Ascending aorta (tissue), 2 donors: Measurements from ENCODE around the gene ARID5A. TPM values are rescaled to one million over a fixed set of nuclear protein-coding genes. Genes with fewer than 3 reads are reported as not detected.

Source experiments
- DNase-seq, 2 donors: peaks; one replicate each; pipeline ENCODE4 v3.0.0-alpha.2; 2019; ENCODE audit warnings: low spot score in 2 of 2
- H3K27ac ChIP-seq, 2 donors: fragments of 200-600 bp; sonication (generic); one replicate each; pipeline ENCODE4 v1.5.1; 2016 to 2017; ENCODE audit warnings: mild to moderate bottlenecking in 1 of 2
- H3K27me3 ChIP-seq: fragments of 200-600 bp; sonication (generic); one replicate; pipeline ENCODE4 v1.5.1; 2017
- H3K36me3 ChIP-seq, 2 donors: fragments of 200-600 bp; sonication (generic); one replicate each; pipeline ENCODE4 v1.5.1; 2016
- H3K4me1 ChIP-seq, 2 donors: fragments of 200-600 bp; sonication (generic); one replicate each; pipeline ENCODE4 v1.5.1; 2016 to 2017; ENCODE audit warnings: mild to moderate bottlenecking in 1 of 2
- H3K4me3 ChIP-seq, 2 donors: fragments of 200-600 bp; sonication (generic); one replicate each; pipeline ENCODE4 v1.5.1; 2016 to 2017; ENCODE audit warnings: mild to moderate bottlenecking in 1 of 2
- H3K9me3 ChIP-seq, 2 donors: fragments of 200-600 bp; sonication (generic); one replicate each; pipeline ENCODE4 v1.5.1; 2016
- intact Hi-C: fragments of 100-400 bp; cut with DNase I; formaldehyde crosslinking; loops from one replicate; pipeline ENCODE4 v1.15.1; 2023
- total RNA-seq: library from RNA; depleted of rRNA; stranded (reverse); fragments of >200 nt; gene quantifications from one replicate; pipeline ENCODE4 v1.1.0, GENCODE V29; 2016
- TF ChIP-seq, protein P1 (sequence below), 3 experiments: fragments of 200-600 bp in 2 of 3; fragments of 450-650 bp in 1 of 3; sonication (generic) in 2 of 3; IDR thresholded peaks; one replicate each; pipeline ENCODE4 v1.5.1; 2016 to 2019; ENCODE audit warnings: antibody characterized with exemption in 3 of 3, mild to moderate bottlenecking in 1 of 3, moderate library complexity in 1 of 3

ARID5A gene
- total RNA-seq, 1 donor from 2014 or later = 267 TPM

DNA sequence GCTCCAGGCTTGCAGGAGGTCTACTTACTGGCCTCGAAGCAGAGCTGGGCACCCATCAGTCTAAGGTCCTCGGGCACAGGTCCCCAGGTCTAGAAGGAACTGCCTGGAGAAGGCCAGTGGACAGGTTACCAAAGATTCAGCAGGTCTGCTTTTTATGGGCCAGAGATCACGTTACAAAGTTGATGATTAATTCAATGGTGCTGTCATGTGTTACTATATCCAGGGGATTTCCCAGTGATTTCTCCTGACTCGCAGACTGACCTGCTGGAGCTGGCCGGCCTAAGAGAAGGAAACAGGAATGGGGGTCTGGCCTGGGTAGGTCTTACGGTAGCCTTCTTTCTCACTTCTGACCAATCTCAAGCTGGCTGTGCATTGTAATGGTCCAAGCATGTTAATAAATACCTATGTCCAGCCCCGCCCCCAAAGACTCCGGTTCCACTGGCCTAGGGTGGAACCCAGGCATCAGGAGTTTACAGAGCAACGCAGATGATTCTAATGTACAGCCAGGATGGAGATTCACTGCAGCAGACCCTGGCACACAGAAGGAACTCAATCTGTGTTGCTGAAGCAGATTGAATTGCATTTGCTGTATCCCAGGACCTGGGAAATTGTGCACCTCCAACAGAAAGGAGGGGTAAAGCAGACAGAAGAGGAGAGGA lies 31.2 kb upstream of the ARID5A start, which contains the start of gene NEURL3:
Gene NEURL3, minus strand, starts transcription at position 127 of the 659 bp plus-strand sequence. Its CDS starts 71 bp downstream, at position 56.
- H3K27ac ChIP-seq = no peak within 1 kb of the TSS
- DNase-seq = peak in 1 of 2 donors; percentile 56
- intact Hi-C loops = loop anchor here (5.0 kb wide), 1 partner anchor 33 kb away; no protein-coding TSS in a partner anchor
- H3K4me3 ChIP-seq = no peak within 1 kb of the TSS
- TF ChIP-seq, protein P1, sequence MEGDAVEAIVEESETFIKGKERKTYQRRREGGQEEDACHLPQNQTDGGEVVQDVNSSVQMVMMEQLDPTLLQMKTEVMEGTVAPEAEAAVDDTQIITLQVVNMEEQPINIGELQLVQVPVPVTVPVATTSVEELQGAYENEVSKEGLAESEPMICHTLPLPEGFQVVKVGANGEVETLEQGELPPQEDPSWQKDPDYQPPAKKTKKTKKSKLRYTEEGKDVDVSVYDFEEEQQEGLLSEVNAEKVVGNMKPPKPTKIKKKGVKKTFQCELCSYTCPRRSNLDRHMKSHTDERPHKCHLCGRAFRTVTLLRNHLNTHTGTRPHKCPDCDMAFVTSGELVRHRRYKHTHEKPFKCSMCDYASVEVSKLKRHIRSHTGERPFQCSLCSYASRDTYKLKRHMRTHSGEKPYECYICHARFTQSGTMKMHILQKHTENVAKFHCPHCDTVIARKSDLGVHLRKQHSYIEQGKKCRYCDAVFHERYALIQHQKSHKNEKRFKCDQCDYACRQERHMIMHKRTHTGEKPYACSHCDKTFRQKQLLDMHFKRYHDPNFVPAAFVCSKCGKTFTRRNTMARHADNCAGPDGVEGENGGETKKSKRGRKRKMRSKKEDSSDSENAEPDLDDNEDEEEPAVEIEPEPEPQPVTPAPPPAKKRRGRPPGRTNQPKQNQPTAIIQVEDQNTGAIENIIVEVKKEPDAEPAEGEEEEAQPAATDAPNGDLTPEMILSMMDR (IDR thresholded peaks at IDR 0.05) = no peak
- peaks cover 8 to 15% of the 10 kb centered on the region in 2 donors for H3K4me1 ChIP-seq
- H3K9me3 ChIP-seq = no peaks in the 10 kb centered on the region
- H3K27me3 ChIP-seq = no peaks in the 10 kb centered on the region
- no peaks in the 10 kb centered on the region for H3K36me3 ChIP-seq

DNA sequence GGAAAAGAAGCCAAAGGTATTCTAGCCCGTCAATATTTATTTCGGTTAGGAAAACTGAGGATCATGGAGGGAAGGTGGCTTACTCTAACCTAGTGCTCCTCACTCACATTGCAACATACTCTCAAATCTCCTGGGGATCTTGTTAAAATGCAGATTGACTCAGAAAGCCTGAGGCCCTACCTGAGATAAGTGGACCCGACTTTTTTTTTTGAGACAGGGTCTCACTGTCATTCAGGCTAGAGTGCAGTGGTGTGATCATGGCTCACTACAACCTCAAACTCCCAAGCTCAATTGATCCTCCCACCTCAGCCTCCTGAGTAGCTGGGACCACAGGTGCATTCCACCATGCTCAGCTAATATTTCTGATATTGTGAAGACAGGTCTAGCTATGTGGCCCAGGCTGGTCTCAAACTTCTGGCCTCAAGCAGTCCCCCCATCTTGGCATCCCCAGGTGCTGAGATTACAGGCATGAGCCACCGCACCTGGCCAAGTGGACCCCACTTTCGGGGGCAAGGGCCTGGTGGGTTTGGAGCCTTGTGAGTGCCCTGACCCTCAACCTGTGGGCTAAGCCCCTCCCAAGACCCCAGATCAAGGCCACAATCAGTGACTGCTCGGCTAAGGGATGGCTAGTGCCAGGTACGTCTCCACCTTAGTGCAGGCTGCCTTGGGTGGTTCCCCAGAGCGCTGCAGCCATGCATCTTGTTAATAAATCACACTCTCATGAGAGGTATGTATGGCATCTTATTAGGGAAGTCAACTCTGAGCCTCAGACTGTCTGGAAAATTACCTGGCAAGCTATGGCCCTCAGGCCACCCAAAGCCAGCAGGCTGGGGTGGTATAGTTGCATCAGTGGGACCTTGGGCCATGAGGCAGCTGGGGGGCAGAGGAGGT lies 30.3 kb upstream of the ARID5A start:
- intact Hi-C loops = loop anchor here (5.0 kb wide), 1 partner anchor 34 kb away; no protein-coding TSS in a partner anchor
- peak in 1 of 2 donors; percentile 62 for DNase-seq
- TF ChIP-seq, protein P1 (IDR thresholded peaks at IDR 0.05) = no peak
- no peaks in the 10 kb centered on the region for H3K27me3 ChIP-seq
- peaks cover 8 to 15% of the 10 kb centered on the region in 2 donors for H3K4me1 ChIP-seq
- no peak overlapping the region for H3K27ac ChIP-seq
- H3K9me3 ChIP-seq = no peaks in the 10 kb centered on the region
- no peak overlapping the region for H3K4me3 ChIP-seq
- no peaks in the 10 kb centered on the region for H3K36me3 ChIP-seq

DNA sequence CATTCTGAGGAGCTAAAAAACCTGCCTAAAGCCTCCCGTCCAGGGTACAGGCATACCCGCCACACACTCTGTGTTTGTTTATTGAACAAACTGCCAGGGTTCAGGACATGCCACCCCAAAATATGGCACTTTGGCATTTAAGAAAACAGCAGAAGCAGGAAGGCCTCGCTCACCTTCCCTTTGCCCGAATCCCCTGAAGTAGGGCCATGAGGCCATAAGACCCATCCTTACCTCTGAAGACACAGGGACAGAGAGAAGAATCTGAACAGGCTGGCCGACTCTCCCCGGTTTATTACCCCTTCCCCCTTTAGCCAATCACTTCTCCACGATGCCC lies 29.7 kb upstream of the ARID5A start:
- H3K4me1 ChIP-seq = peaks cover 8 to 15% of the 10 kb centered on the region in 2 donors
- H3K36me3 ChIP-seq = no peaks in the 10 kb centered on the region
- intact Hi-C loops = loop anchor here (5.0 kb wide), 1 partner anchor 35 kb away; no protein-coding TSS in a partner anchor
- no peaks in the 10 kb centered on the region for H3K27me3 ChIP-seq
- TF ChIP-seq, protein P1 (IDR thresholded peaks at IDR 0.05) = no peak
- no peaks in the 10 kb centered on the region for H3K9me3 ChIP-seq
- peak in 1 of 2 donors; percentile 39 for DNase-seq
- H3K4me3 ChIP-seq = no peak overlapping the region
- no peak overlapping the region for H3K27ac ChIP-seq

DNA sequence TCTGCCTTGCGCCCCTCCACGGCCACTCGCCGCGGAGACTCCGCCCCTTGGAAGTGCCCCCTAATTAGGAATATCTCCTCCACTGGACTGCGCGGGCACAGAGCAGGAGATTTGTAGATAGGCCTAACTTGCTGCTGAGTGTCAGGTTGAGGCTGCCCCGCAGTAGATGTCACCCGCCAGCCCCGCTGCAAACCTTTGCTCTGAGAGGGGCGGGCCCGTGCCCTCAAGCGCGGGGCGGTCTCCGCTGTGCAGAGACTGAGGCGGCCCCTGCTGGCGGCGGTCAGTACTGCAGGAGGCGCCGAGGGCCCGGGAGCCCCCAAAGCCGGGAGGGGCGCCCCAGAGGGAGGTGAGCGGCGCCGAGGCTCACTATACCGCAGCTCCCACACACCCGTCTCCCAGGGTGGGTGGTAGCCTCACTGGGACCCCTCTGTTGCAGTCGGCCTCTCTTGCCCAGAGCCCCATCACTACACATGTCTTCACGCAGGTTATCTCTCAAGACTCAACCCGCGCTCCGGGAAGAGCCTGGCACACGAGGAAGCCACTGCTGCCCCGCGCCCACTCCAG lies 28.5 kb upstream of the ARID5A start:
- H3K9me3 ChIP-seq = no peaks in the 10 kb centered on the region
- peaks cover 8 to 15% of the 10 kb centered on the region in 2 donors for H3K4me1 ChIP-seq
- no peaks in the 10 kb centered on the region for H3K27me3 ChIP-seq
- H3K4me3 ChIP-seq = peak overlapping the region; percentile 43 to 58
- peak in 1 of 2 donors; percentile 89 for DNase-seq
- H3K36me3 ChIP-seq = no peaks in the 10 kb centered on the region
- intact Hi-C loops = loop anchor here (2.0 to 5.0 kb wide), 5 partner anchors 19 to 363 kb away; partner anchors contain the start of genes DUSP2 and STARD7
- TF ChIP-seq, protein P1 (IDR thresholded peaks at IDR 0.05) = peak; percentile 98 to 100 (median 100)
- H3K27ac ChIP-seq = no peak overlapping the region

DNA sequence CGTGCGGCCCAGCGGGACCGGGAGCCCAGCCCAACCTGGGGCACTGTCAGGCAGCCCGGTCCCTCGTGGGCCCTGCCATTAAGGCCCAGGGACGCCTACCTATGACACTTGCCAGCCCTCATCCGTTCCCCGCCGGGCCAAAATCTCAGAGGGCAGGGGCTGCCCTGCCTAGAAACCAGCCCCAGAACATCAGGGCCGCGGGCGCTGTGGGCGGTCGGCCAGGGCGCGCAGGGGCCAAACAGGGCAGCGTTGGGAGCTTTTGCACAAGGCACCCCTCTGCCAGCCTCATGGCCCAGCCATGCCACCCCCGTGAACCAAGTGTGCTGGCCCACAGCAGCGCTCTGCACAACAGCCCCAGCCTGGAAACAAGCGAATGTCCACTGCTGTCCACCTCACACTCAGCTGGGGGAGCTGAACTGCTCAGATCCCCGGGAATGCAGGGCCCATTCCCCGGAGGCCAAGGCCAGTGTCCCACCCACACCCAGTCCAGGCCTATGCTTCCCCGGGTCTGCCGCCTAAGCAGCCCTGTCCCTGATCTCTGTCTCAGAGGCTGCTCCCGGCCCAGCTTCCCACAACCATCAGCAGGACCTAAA lies 27.9 kb upstream of the ARID5A start:
- Histone ChIP-seq H3K36me3 (no peaks in the 10 kb centered on the region), H3K4me3 (peak overlapping the region in 1 of 2 donors; percentile 58), H3K27me3 (no peaks in the 10 kb centered on the region), H3K4me1 (peaks cover 8 to 15% of the 10 kb centered on the region in 2 donors), H3K9me3 (no peaks in the 10 kb centered on the region), H3K27ac (no peak overlapping the region)
- intact Hi-C loops = loop anchor here (1.0 to 5.0 kb wide), 8 partner anchors 18 to 364 kb away; partner anchors contain the start of genes DUSP2, SNRNP200 and STARD7
- TF ChIP-seq, protein P1 (IDR thresholded peaks at IDR 0.05) = no peak
- peak in 1 of 2 donors; percentile 63 for DNase-seq
